K562 (cell line): Measurements from ENCODE around the gene LGALS7B.

Experiments used
- ATF3 ChIP-seq, 2 experiments: fragments of 450-650 bp in 1 of 2; sonication (generic) in 1 of 2; formaldehyde crosslinking in 1 of 2; IDR thresholded peaks in 1 of 2; conservative IDR thresholded peaks in 1 of 2; 2 replicates each; pipeline versions ENCODE4 v1.6.1 to v1.8.1; 2016 to 2023; ENCODE audit warnings: mild to moderate bottlenecking in 2 of 2, moderate library complexity in 2 of 2, inconsistent platforms in 1 of 2, missing genetic modification reagents in 1 of 2
- CEBPG ChIP-seq, 3 experiments: fragments of 200-800 bp in 1 of 3; sonication (Bioruptor generic) in 1 of 3; sonication (generic) in 1 of 3; formaldehyde crosslinking in 1 of 3; IDR thresholded peaks in 2 of 3; conservative IDR thresholded peaks in 1 of 3; 2 replicates each; pipeline versions ENCODE4 v1.6.1 to v1.8.0; 2016 to 2022; ENCODE audit warnings: missing compliant biosample characterization in 2 of 3, missing genetic modification characterization in 2 of 3, mild to moderate bottlenecking in 1 of 3, missing genetic modification reagents in 1 of 3
- CTCF ChIP-seq, 3 experiments: IDR thresholded peaks in 2 of 3; conservative IDR thresholded peaks in 1 of 3; 2 replicates each; pipeline ENCODE4 v1.5.1; 2011 to 2012; ENCODE audit warnings: low read length in 3 of 3, mild to moderate bottlenecking in 3 of 3, control low read depth in 2 of 3, improper control_type of control experiment in 1 of 3, inconsistent platforms in 1 of 3, low read depth in 1 of 3, mixed read lengths in 1 of 3, moderate library complexity in 1 of 3; ENCODE audit not compliant: insufficient read depth in 2 of 3
- FOXP1 ChIP-seq: sonication (generic); formaldehyde crosslinking; IDR thresholded peaks from 2 replicates; pipeline ENCODE4 v1.8.0; 2022; ENCODE audit warnings: mild to moderate bottlenecking, missing genetic modification reagents
- ID3 ChIP-seq, 2 experiments: fragments of 250-450 bp in 1 of 2; fragments of 450-650 bp in 1 of 2; sonication (Bioruptor Pico) in 1 of 2; IDR thresholded peaks; 2 replicates each; pipeline versions ENCODE4 v1.6.1 to v1.8.0; 2016 to 2021; ENCODE audit warnings: mild to moderate bottlenecking in 2 of 2, moderate library complexity in 2 of 2, missing compliant biosample characterization in 1 of 2, missing genetic modification characterization in 1 of 2
- JUN ChIP-seq, 2 experiments: sonication (generic) in 1 of 2; formaldehyde crosslinking in 1 of 2; IDR thresholded peaks; 2 replicates each; pipeline versions ENCODE4 v1.6.1 to v1.8.0; 2012 to 2022; ENCODE audit warnings: borderline replicate concordance in 2 of 2, mild to moderate bottlenecking in 2 of 2, improper control_type of control experiment in 1 of 2, low read depth in 1 of 2, low read length in 1 of 2, missing genetic modification reagents in 1 of 2
- TEAD4 ChIP-seq, 2 experiments: sonication (generic) in 1 of 2; formaldehyde crosslinking in 1 of 2; IDR thresholded peaks; 2 replicates each; pipeline versions ENCODE4 v1.6.1 to v1.8.0; 2012 to 2022; ENCODE audit warnings: borderline replicate concordance in 1 of 2, inconsistent platforms in 1 of 2, low read length in 1 of 2, mild to moderate bottlenecking in 1 of 2, missing genetic modification reagents in 1 of 2
- XRCC3 ChIP-seq: fragments of 450-650 bp; IDR thresholded peaks from 2 replicates; pipeline ENCODE4 v1.6.1; 2017; ENCODE audit warnings: mild to moderate bottlenecking, moderate library complexity
- ZNF324 ChIP-seq: fragments of 250-450 bp; sonication (Bioruptor Pico); IDR thresholded peaks from 2 replicates; pipeline ENCODE4 v1.4.0; 2020; ENCODE audit warnings: mild to moderate bottlenecking

GRCh38 chr19:38808741-38809140 is 19.7 kb downstream of the LGALS7B start:
- TF ChIP-seq ZNF324 (CRISPR knock-in tag) (no peak), FOXP1 (CRISPR knock-in tag) (no peak), ATF3 (IDR thresholded peaks at IDR 0.05) (no peak), ATF3 (CRISPR knock-in tag; conservative IDR thresholded peaks at IDR 0.05) (no peak), CTCF (IDR thresholded peaks at IDR 0.05 in 2 of 3, conservative IDR thresholded peaks at IDR 0.05 in 1 of 3; ENCODE audit: insufficient read depth in 2 of 3, low read depth in 1 of 3, low read length in 3 of 3) (no peak), XRCC3 (no peak), JUN (IDR thresholded peaks at IDR 0.05; ENCODE audit: borderline replicate concordance, low read depth, low read length) (no peak), JUN (CRISPR knock-in tag; IDR thresholded peaks at IDR 0.05; ENCODE audit: borderline replicate concordance) (no peak), TEAD4 (IDR thresholded peaks at IDR 0.05; ENCODE audit: low read length) (no peak), TEAD4 (CRISPR knock-in tag; IDR thresholded peaks at IDR 0.05; ENCODE audit: borderline replicate concordance) (no peak), ID3 (CRISPR knock-in tag; IDR thresholded peaks at IDR 0.05) (no peak), ID3 (tag; IDR thresholded peaks at IDR 0.05) (no peak), CEBPG (CRISPR knock-in tag; IDR thresholded peaks at IDR 0.05) (no peak), CEBPG (tag; conservative IDR thresholded peaks at IDR 0.05 in 1 of 2, IDR thresholded peaks at IDR 0.05 in 1 of 2) (no peak)
